ENCODE data around the gene PALM.

The PALM gene

DNA sequence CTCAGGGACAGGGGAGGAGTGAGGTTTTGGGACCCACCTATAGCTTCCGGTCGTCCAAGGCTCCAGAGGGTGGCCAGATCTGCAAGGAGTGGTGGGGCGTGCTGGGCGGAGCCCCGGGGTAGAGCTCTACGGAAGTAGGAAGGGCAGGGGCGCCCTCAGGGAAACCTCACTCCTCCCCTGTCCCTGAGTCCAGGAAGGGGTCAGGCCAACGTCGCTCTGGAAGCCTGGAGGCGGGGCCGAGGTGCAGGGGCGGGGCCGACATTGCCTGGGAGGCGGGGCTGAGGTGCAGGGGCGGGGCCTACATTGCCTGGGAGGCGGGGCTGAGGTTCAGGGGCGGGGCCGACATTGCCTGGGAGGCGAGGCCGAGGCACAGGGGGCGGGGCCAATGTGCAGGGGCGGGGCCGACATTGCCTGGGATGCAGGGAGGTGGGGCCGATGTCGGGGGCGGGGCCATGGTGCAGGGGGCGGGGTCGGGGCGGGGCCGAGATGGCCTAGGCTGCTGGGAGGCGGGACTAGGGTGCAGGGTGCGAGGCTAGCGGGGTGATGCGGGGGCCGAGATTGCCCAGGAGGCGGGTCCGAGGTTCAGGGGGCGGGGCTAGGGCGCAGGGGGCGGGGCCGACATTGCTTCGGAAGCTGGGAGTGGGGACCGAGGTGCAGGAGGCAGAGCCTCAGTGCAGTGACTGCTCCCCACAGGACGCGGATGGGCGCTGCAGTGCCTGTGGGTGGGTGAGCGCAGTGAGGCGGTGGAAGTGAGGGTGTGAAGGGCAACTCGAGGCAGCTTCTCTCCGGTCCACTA lies 4.9 kb upstream of the PALM start:
- no peak for DNase-seq (ENCODE audit: low read depth)
- no peak overlapping the region for H3K4me3 ChIP-seq (ENCODE audit: low read length)
- TF ChIP-seq, protein P1, sequence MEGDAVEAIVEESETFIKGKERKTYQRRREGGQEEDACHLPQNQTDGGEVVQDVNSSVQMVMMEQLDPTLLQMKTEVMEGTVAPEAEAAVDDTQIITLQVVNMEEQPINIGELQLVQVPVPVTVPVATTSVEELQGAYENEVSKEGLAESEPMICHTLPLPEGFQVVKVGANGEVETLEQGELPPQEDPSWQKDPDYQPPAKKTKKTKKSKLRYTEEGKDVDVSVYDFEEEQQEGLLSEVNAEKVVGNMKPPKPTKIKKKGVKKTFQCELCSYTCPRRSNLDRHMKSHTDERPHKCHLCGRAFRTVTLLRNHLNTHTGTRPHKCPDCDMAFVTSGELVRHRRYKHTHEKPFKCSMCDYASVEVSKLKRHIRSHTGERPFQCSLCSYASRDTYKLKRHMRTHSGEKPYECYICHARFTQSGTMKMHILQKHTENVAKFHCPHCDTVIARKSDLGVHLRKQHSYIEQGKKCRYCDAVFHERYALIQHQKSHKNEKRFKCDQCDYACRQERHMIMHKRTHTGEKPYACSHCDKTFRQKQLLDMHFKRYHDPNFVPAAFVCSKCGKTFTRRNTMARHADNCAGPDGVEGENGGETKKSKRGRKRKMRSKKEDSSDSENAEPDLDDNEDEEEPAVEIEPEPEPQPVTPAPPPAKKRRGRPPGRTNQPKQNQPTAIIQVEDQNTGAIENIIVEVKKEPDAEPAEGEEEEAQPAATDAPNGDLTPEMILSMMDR (conservative IDR thresholded peaks at IDR 0.05; ENCODE audit: low read length): no peak

DNA sequence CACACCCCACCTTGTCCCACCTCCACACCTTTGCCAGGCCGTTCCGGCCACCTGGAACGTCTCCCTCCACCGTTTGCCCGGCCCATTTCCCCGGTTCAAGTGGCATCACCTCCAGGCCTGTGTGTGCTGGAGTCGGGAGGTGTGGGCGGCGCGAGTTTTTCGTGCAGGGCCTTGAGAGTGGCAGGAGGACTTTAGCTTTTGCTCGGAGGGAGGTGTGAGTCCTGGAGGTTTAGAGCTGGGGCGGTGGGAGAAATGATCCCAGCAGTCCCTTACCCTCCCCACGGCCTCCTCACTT lies 4.3 kb upstream of the PALM start:
- no peak for DNase-seq (ENCODE audit: low read depth)
- no peak overlapping the region for H3K4me3 ChIP-seq (ENCODE audit: low read length)
- TF ChIP-seq, protein P1 (conservative IDR thresholded peaks at IDR 0.05; ENCODE audit: low read length): no peak

DNA sequence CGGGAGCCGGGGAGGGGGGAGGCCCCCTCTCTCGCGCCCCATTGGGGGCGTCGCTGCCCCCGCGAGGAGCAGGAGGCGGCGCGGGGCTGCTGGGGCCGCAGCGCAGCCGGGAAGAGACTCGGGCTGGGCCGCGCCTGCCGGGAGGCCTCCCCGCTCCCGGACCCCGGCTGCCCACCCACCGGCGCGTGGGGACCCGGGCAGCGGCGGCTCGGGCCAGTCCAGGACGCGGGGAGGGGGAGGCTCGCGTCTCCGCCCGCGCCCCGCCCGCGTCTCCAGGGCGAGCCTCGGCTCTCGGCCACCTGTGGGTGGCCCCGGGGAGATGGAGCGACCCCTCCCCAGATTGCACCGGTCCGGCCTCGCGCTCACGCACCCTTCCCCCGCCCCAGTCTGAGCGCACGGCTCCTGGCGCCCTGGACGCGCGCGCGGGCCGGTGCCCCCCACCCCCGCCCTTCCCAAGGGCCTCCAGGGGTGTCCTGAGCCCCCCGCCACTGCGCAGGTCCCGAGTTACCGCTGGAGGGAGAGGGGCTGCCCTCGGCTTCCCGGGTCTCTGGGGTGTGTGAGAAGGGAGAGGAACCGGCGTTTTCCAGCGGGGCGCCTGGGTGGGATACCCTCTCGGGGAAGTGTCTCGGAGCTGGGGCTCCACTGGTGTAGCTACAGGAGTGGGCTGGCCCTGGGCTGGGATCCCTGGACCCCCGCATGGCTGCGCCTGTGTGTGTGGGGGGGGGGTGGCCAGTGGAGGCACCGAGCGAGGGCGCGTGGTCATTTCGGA lies 645 bp downstream of the PALM start:
- DNase-seq (ENCODE audit: low read depth): no peak
- no peak overlapping the region for H3K4me3 ChIP-seq (ENCODE audit: low read length)
- TF ChIP-seq, protein P1 (conservative IDR thresholded peaks at IDR 0.05; ENCODE audit: low read length): no peak

DNA sequence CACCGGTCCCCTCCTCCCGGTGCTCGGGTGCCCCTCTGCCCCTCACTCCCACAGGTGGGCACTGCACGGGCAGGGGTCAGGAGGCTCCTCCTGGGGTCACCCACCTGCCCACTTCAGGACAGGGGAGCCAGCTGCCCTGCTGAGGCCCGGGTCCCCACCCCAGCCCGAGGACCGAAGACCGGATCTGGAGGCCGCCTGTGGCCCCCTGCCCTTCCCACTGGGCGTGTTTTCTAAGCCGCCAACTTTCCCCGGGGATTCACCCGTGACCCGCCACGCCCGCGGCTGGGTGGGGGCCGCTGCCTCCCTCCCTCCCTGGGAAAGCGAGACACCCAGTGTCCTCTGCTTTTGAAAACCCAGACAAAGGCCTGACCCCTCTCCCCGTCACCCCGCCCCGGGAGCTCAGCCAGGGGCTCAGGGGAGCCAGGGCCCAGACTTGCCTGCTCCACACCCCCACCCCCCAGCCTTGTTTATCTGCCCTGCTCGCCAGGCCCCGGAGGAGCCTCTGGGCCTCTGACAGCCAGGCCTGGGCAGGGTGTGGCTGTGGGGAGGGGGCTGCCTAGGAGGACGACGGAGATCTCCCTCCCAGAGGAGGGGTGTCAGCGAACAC lies 1.3 kb downstream of the PALM start:
- TF ChIP-seq, protein P1 (conservative IDR thresholded peaks at IDR 0.05; ENCODE audit: low read length): no peak
- no peak overlapping the region for H3K4me3 ChIP-seq (ENCODE audit: low read length)
- no peak for DNase-seq (ENCODE audit: low read depth)

DNA sequence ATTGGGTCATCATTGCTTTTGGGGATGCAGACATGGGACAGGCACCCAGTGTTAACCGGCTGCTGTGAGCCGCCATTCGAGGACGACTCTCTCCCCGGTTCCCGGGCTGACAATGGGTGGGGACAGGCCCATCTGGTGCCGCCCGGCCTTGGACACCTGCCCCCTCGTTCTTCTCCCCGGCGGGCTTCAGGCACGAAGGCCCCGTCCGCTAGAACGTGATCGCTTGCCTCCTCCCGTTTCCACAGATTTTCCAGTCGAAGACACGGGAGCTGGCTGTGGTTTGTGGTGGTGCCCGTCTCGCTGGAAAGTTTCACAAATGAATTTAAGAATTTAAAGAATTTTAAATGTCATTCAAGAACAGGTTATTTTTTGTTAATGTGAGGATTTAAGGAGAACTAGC lies 2.0 kb downstream of the PALM start:
- no peak overlapping the region for H3K4me3 ChIP-seq (ENCODE audit: low read length)
- TF ChIP-seq, protein P1 (conservative IDR thresholded peaks at IDR 0.05; ENCODE audit: low read length): no peak
- peak; percentile 44 for DNase-seq (ENCODE audit: low read depth)

DNA sequence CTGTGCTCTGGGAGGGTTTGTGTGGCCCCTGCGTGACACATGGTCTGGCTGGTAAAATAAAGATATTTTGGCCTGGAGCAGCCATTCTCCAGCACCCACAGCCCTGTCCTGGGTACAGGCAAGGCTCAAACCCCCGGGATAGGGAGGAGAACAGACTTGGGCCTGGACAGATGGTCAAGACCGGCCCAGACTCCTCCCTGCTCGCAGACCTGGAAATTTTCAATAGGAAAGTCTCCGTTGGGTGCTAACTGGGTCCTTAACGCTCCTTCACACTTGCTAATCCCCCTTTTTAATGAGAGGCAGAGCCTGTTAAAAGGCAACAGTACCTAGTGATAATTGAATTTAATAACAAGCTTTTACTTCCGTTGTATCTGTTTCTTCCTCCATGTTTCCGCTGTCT lies 2.5 kb downstream of the PALM start:
- no peak for DNase-seq (ENCODE audit: low read depth)
- TF ChIP-seq, protein P1 (conservative IDR thresholded peaks at IDR 0.05; ENCODE audit: low read length): no peak
- H3K4me3 ChIP-seq (ENCODE audit: low read length): no peak overlapping the region
